Neuron (in vitro differentiated cells): Measurements from ENCODE around the gene ERGIC1.
"Not testable (repeated sequence)": the region's sequence is repeated elsewhere in the genome, so short reads cannot be mapped to it uniquely, and the experiment has no call there.

Experiments
- H2AFZ ChIP-seq: one replicate; pipeline ENCODE4 v1.6.1; 2013; ENCODE audit warnings: low read depth, mild to moderate bottlenecking, inconsistent platforms, low read length, moderate library complexity
- H3K27me3 ChIP-seq: one replicate; pipeline ENCODE4 v1.6.1; 2013; ENCODE audit warnings: low read length; ENCODE audit not compliant: insufficient read depth
- H3K36me3 ChIP-seq: one replicate; pipeline ENCODE4 v1.6.1; 2013; ENCODE audit warnings: low read length; ENCODE audit not compliant: insufficient read depth
- H3K4me1 ChIP-seq: one replicate; pipeline ENCODE4 v1.6.1; 2013; ENCODE audit warnings: low read length; ENCODE audit not compliant: insufficient read depth
- H3K4me3 ChIP-seq: 2 replicates; pipeline ENCODE4 v1.5.1; 2013; ENCODE audit warnings: mild to moderate bottlenecking, low read length, moderate library complexity
- H3K9me3 ChIP-seq: one replicate; pipeline ENCODE4 v1.6.1; 2013; ENCODE audit warnings: low read length

ERGIC1 gene

GRCh38 chr5:172849606-172850453 is 15.8 kb downstream of the ERGIC1 start:
- Histone ChIP-seq H3K4me3 (no peak overlapping the region), H3K4me1 (no peaks in the 10 kb centered on the region), H3K27me3 (no peaks in the 10 kb centered on the region), H3K9me3 (no peaks in the 10 kb centered on the region), H2AFZ (no peak overlapping the region), H3K36me3 (no peaks in the 10 kb centered on the region)

DNA sequence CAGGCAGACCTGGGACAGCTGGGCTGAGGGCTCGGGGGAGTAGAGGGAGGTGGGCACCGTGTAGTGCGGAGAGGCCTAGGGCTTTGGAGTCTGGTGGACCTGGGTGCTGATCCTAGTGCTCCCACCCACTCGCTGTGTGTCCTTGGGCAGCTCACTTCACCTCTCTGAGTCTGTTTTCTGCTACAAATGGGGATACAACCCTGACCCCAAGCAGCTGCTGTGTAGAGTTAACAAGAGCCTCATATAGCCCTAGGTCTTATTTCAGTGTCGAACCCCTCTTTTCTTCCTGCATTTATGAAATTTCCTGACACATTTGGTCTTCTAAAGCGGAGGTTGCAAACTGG is 16.4 kb downstream of the ERGIC1 start:
- no peaks in the 10 kb centered on the region for H3K4me1 ChIP-seq
- peaks cover 3% of the 10 kb centered on the region for H3K36me3 ChIP-seq
- H3K27me3 ChIP-seq: no peaks in the 10 kb centered on the region
- no peak overlapping the region for H2AFZ ChIP-seq
- H3K4me3 ChIP-seq: no peak overlapping the region
- H3K9me3 ChIP-seq: no peaks in the 10 kb centered on the region

DNA sequence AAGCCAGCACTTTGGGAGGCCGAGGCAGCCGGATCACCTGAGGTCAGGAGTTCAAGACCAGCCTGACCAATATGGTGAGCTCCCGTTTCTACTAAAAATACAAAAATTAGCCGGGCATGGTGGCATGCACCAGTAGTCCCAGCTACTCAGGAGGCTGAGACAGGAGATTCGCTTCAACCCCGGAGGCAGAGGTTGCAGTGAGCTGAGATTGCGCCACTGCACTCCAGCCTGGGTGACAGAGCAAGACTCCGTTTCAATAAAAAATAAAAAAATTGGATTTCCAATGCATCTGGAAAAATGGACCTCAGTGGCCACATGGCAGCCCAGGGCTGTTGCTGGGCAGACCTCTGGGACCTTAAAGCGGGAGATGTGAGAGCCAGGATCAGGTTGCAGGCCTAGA is 17.2 kb downstream of the ERGIC1 start:
- not testable (repeated sequence) for H2AFZ ChIP-seq, H3K4me1 ChIP-seq, H3K4me3 ChIP-seq, H3K9me3 ChIP-seq, H3K36me3 ChIP-seq, H3K27me3 ChIP-seq

GRCh38 chr5:172852490-172853354 is 18.7 kb downstream of the ERGIC1 start:
- no peaks in the 10 kb centered on the region for H3K4me1 ChIP-seq
- H3K36me3 ChIP-seq: peaks cover 3% of the 10 kb centered on the region
- H2AFZ ChIP-seq: no peak overlapping the region
- H3K4me3 ChIP-seq: no peak overlapping the region
- H3K9me3 ChIP-seq: no peaks in the 10 kb centered on the region
- no peaks in the 10 kb centered on the region for H3K27me3 ChIP-seq

DNA sequence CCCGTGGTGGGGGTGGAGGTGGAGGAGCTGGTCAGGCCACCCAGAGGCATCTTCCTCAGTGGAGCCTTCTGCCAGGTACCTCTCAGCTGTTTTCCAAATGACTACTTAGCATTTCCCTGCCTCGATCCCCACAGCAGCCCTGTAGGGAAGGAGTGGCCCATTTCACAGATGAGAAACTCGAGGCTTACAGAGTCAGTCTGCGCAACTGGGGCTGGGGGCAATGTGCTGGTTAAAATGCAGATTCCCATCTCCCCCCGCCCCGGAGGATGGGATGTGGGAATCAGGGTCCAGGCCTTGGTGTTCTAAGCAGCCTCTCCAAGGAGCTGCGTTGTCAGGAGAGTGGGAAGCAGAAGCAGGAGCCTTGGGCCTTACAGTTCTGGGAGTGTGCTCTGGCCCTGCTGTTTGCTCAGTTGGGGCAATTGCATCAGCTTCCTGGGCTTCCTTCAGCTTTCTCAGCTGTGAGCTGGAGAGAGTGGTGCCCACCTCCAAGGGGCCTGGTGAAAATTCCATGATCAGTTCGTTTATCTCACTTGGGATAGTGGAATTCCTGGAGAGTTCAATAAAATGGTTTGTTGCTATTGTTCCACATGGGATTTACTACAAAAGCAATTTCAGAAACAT is 19.4 kb downstream of the ERGIC1 start:
- Histone ChIP-seq H3K9me3 (no peaks in the 10 kb centered on the region), H2AFZ (no peak overlapping the region), H3K36me3 (peaks cover 3% of the 10 kb centered on the region), H3K27me3 (no peaks in the 10 kb centered on the region), H3K4me3 (no peak overlapping the region), H3K4me1 (no peaks in the 10 kb centered on the region)

DNA sequence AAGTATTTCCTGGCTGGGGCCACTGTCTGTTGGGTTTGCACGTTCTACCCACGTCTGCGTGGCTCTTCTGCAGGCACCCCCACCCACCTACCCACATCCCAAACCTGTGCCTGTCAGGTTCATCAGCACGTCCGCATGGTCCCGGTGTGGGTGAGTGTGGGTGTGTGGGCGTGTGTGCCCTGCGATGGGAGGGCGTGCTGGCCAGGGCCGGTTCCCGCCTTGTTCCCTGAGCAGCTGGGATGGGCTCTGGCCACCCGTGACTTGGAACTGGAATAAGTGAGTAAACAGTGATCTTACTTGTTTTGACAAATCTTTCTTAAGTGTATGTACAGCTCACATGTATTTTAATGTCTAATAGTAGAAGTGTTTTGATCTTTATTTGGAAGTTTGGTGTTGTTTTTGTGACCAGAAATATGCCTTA is 20.4 kb downstream of the ERGIC1 start:
- peaks cover 5% of the 10 kb centered on the region for H3K4me1 ChIP-seq
- peaks cover 3% of the 10 kb centered on the region for H3K36me3 ChIP-seq
- no peaks in the 10 kb centered on the region for H3K9me3 ChIP-seq
- H3K27me3 ChIP-seq: no peaks in the 10 kb centered on the region
- no peak overlapping the region for H3K4me3 ChIP-seq
- H2AFZ ChIP-seq: no peak overlapping the region

- Histone ChIP-seq H3K9me3 (no peaks in the 10 kb centered on the region), H3K36me3 (peaks cover 3% of the 10 kb centered on the region), H3K27me3 (no peaks in the 10 kb centered on the region), H3K4me1 (peaks cover 5% of the 10 kb centered on the region), H3K4me3 (no peak overlapping the region), H2AFZ (no peak overlapping the region)
Observed at GRCh38 chr5:172854971-172855370, 20.9 kb downstream of the ERGIC1 start.

DNA sequence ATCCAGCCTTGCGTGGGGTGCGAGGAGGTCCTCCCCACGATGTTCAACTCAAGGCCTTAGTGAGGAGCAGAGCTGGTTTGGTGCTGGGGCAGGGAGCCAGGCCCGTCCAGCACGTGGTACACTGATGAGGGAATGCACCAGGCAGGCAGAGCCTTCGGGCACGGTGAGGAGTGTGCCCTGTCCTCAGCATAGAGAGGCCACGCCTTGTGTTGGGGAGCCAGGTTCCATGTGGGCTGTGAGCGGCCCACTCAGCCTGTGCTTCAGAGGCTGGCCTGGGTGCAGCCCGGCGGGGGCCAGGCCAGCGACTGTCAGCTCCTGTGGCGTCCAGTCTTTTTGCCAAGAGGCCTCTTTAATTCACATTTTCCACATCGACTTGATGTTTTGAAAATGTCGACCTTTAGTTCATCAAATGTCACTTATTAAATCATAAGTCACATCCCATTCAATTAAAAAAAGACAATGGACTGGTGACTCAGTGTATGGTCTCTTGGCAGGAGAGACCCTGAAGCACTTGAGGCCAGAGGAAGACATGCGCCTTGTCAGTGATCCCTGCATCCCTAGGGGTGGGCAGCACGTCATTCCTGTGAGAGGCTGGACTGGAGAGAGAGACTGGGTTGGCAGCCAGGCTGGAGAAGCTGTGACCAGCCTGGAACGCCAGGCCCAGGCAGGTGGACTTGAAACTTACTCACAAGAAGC is 21.7 kb downstream of the ERGIC1 start:
- H3K9me3 ChIP-seq: no peaks in the 10 kb centered on the region
- H3K36me3 ChIP-seq: peaks cover 3% of the 10 kb centered on the region
- H3K4me3 ChIP-seq: no peak overlapping the region
- no peak overlapping the region for H2AFZ ChIP-seq
- H3K4me1 ChIP-seq: peaks cover 5% of the 10 kb centered on the region
- no peaks in the 10 kb centered on the region for H3K27me3 ChIP-seq

- Histone ChIP-seq H3K36me3 (peaks cover 3% of the 10 kb centered on the region), H2AFZ (no peak overlapping the region), H3K27me3 (no peaks in the 10 kb centered on the region), H3K4me3 (no peak overlapping the region), H3K9me3 (no peaks in the 10 kb centered on the region), H3K4me1 (peaks cover 5% of the 10 kb centered on the region)
Observed at GRCh38 chr5:172856336-172856735, 22.3 kb downstream of the ERGIC1 start.

GRCh38 chr5:172857982-172858381 is 23.9 kb downstream of the ERGIC1 start:
- Histone ChIP-seq H3K36me3 (peaks cover 3% of the 10 kb centered on the region), H3K4me3 (no peak overlapping the region), H2AFZ (no peak overlapping the region), H3K4me1 (peaks cover 5% of the 10 kb centered on the region), H3K27me3 (no peaks in the 10 kb centered on the region), H3K9me3 (no peaks in the 10 kb centered on the region)

- H3K4me3 ChIP-seq: no peak overlapping the region
- H3K9me3 ChIP-seq: no peaks in the 10 kb centered on the region
- no peaks in the 10 kb centered on the region for H3K27me3 ChIP-seq
- no peak overlapping the region for H2AFZ ChIP-seq
- H3K36me3 ChIP-seq: peaks cover 3% of the 10 kb centered on the region
- peaks cover 5% of the 10 kb centered on the region for H3K4me1 ChIP-seq
Observed at GRCh38 chr5:172858511-172858989, 24.5 kb downstream of the ERGIC1 start.

GRCh38 chr5:172858990-172859811 is 25.1 kb downstream of the ERGIC1 start:
- Histone ChIP-seq H3K9me3 (no peaks in the 10 kb centered on the region), H3K36me3 (peaks cover 3% of the 10 kb centered on the region), H3K4me1 (peaks cover 5% of the 10 kb centered on the region), H3K4me3 (no peak overlapping the region), H2AFZ (no peak overlapping the region), H3K27me3 (no peaks in the 10 kb centered on the region)
